ENCODE results near the gene KRT80.

DNA sequence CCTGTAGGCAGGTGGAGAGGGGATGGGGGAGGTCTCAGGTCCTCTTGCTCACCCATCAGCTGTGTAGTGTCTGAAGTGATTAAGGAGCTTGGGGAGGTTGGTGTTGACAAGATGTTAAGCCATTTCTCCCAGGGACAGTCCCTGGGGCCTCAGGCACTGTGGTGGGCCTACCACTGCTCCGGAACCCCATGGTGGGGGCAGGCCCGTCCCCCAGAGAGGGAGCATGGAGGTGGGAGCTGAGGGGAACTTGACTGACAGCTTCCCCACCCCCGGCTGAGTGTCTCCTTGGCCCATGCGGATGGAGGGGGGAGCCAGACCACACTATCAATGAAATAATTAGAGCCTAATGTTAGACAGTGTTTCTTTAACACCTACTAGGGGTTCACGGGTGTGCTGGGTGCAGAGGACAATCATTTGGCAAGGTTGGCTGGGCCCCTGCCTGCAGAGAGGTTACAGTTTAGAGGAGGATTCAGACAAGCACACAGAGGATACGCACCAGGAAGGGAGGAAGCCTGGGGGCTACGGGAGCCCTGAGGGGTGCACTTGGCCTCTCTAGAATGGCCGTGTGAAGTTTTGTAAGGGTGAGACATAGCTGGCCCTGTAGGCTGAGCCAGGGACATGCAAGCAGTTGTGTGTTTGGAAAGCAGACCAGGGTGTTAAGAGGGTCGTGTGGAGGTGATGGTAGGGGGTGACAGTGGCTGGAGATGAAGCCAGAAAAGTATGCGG is 19.3 kb upstream of the KRT80 start:
- TF ChIP-seq TAF1 (IDR thresholded peaks at IDR 0.05; ENCODE audit: borderline replicate concordance, low read depth, low read length) (no peak), POLR2A (IDR thresholded peaks at IDR 0.05; ENCODE audit: low read depth, low read length) (no peak)

All from GM12892 (cell line).